Psoas muscle (tissue), 8 donors: Measurements from ENCODE around the gene FGD2. TPM values are rescaled to one million over a fixed set of nuclear protein-coding genes. Genes with fewer than 3 reads are reported as not detected.

Experiments
- ATAC-seq, 4 donors: fragments of 200-7000 bp; cut with Tn5 transposase; one replicate each; pipeline ENCODE4 v1.9.1; 2020; ENCODE audit warnings: moderate library complexity in 3 of 4, mild to moderate bottlenecking in 2 of 4
- DNase-seq, 2 donors: peaks; one replicate each; pipeline ENCODE4 v3.0.0-alpha.2; 2020
- H3K27ac ChIP-seq: fragments of 200-600 bp; one replicate; pipeline ENCODE4 v1.8.0; 2022
- H3K27me3 ChIP-seq, 3 donors: fragments of 200-600 bp in 1 of 3; one replicate each; pipeline versions ENCODE4 v1.6.1 to v1.8.0; 2013 to 2022; ENCODE audit warnings: low read length in 2 of 3, mild to moderate bottlenecking in 2 of 3, moderate library complexity in 1 of 3; ENCODE audit not compliant: insufficient read depth in 3 of 3
- H3K36me3 ChIP-seq, 2 donors: fragments of 200-600 bp in 1 of 2; one replicate each; pipeline versions ENCODE4 v1.6.1 to v1.8.0; 2013 to 2022; ENCODE audit warnings: low read depth in 1 of 2, mild to moderate bottlenecking in 1 of 2, moderate library complexity in 1 of 2; ENCODE audit not compliant: insufficient read depth in 1 of 2
- H3K4me1 ChIP-seq: fragments of 200-600 bp; one replicate; pipeline ENCODE4 v1.8.0; 2022
- H3K4me3 ChIP-seq: fragments of 200-600 bp; one replicate; pipeline ENCODE4 v1.8.0; 2022; ENCODE audit warnings: mild to moderate bottlenecking
- H3K9me3 ChIP-seq: fragments of 200-600 bp; one replicate; pipeline ENCODE4 v1.8.0; 2022
- WGBS, 3 donors: extraction: QIAGEN DNeasy Blood & Tissue Kit; methylation state at CpG; one replicate each; pipeline versions ENCODE4 v1.1.6 to v1.1.7; 2013; 5-methylcytosine and 5-hydroxymethylcytosine counted together
- intact Hi-C, 2 donors: fragments of 100-400 bp; cut with DNase I; formaldehyde crosslinking; loops; one replicate each; pipeline versions ENCODE4 v1.11.0 to v1.14.2; 2022
- polyA plus RNA-seq, 3 donors: library from polyadenylated mRNA; stranded (reverse); fragments of 200-250 nt; gene quantifications; one replicate each; pipeline ENCODE4 v1.2.3, GENCODE V29; 2013
- total RNA-seq, 4 donors: library from RNA; stranded (reverse); fragmentation: NEBNext Ultra II Directional in 2 of 4; extraction: Animal tissue kit (Norgen Biotek cat#: 25700) in 2 of 4; gene quantifications; one replicate each; pipeline versions ENCODE4 v1.2.1 to v1.2.4, GENCODE V29; 2021 to 2023
- TF ChIP-seq, protein P1 (sequence below): fragments of 200-600 bp; IDR thresholded peaks from one replicate; pipeline ENCODE4 v1.8.0; 2022; ENCODE audit warnings: antibody characterized with exemption
- donor health status: healthy with polysubstance abuse.
- donor health status: DM: no; HTN: no; CAD: no; lungs with moderate emphysema.
- donor health status: Bipolar disorder and iron deficiency.
- donor health status: healthy.
- donor health status: DM: yes; HTN: yes; CAD: no.
- donor health status: DM: no; HTN: no; CAD: no.
- donor health status: DM: no; HTN: no; CAD: no.
- donor health status: DM: yes; HTN: yes; CAD: no.

The FGD2 gene
- total and polyA plus RNA-seq, 7 donors = 0.75 to 4.2 (median 1.7) TPM

DNA sequence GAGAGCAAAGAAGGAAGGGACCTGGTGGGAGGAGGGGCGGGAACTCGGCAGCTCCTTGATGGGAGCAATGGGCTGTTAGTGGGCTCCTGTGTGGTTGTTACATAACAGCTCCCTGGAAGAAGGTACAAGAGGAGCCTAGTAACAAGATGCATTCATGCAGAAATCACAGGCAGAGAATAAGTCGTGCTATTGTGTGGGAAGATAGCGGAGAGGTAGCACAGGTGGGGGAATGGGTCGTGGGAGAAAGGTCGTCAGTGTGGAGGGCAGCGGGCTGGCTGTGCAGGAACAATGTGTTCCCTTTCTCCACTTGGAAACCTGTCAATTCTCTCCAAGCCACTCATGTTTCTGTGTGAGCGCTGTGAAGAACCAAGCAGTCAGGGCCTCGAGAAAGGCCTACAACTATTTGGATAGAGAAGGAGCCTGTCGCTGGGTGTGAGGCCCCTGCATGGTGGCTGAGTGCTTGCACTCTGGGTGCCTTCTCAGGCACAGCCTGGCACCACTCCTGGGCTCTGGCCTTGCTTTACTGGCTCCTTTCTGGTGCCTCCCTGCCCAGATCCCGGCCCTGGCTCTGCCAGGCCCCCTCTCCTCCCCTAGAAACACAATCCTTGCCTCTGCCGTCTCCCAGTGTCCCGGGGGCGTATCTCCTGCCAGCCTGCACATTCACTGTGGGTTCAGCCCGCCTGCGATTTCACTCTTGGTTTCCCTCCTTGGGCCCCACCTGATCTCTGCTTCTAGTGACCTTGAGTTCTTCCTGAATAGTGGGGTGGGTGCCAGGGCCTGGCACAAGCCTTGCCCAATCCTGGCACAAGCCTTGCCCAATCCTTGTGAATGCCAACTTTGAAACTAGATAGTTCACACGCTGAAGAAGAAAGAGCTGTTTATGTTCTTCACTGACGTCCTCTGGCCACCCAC lies 7.4 kb upstream of the FGD2 start:
- no peaks in the 10 kb centered on the region for H3K36me3 ChIP-seq
- H3K27ac ChIP-seq = peak overlapping the region; percentile 94
- peaks cover 20% of the 10 kb centered on the region for H3K4me1 ChIP-seq
- TF ChIP-seq, protein P1, sequence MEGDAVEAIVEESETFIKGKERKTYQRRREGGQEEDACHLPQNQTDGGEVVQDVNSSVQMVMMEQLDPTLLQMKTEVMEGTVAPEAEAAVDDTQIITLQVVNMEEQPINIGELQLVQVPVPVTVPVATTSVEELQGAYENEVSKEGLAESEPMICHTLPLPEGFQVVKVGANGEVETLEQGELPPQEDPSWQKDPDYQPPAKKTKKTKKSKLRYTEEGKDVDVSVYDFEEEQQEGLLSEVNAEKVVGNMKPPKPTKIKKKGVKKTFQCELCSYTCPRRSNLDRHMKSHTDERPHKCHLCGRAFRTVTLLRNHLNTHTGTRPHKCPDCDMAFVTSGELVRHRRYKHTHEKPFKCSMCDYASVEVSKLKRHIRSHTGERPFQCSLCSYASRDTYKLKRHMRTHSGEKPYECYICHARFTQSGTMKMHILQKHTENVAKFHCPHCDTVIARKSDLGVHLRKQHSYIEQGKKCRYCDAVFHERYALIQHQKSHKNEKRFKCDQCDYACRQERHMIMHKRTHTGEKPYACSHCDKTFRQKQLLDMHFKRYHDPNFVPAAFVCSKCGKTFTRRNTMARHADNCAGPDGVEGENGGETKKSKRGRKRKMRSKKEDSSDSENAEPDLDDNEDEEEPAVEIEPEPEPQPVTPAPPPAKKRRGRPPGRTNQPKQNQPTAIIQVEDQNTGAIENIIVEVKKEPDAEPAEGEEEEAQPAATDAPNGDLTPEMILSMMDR = no peak
- DNase-seq = peak; percentile 69 to 85
- H3K4me3 ChIP-seq = peak overlapping the region; percentile 46
- intact Hi-C loops = no loop called here
- H3K9me3 ChIP-seq = no peaks in the 10 kb centered on the region
- peak; percentile 88 to 89 (median 89) for ATAC-seq
- H3K27me3 ChIP-seq = no peaks in the 10 kb centered on the region
- 32 to 39% (median 33%) methylated on average over 18 of the region's 18 CpGs for WGBS, 3 donors

DNA sequence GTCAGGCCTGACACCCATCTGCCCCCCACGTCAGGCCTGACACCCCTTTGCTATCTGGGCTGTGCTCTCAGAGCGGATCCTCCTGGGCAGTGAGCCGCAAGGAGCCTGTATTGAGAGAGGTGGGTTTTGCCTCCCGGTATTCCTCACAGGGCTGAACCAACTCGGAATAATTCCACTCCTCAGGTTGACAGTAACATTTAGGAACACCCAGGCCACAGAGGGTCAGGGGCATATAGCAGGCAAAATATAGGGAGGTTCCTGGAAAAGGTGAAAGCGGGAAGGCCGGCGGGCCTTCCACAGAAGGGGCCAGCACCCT lies 6.8 kb upstream of the FGD2 start:
- intact Hi-C loops = no loop called here
- 26 to 36% (median 33%) methylated on average over 8 of the region's 8 CpGs for WGBS, 3 donors
- H3K4me3 ChIP-seq = peak overlapping the region; percentile 46

DNA sequence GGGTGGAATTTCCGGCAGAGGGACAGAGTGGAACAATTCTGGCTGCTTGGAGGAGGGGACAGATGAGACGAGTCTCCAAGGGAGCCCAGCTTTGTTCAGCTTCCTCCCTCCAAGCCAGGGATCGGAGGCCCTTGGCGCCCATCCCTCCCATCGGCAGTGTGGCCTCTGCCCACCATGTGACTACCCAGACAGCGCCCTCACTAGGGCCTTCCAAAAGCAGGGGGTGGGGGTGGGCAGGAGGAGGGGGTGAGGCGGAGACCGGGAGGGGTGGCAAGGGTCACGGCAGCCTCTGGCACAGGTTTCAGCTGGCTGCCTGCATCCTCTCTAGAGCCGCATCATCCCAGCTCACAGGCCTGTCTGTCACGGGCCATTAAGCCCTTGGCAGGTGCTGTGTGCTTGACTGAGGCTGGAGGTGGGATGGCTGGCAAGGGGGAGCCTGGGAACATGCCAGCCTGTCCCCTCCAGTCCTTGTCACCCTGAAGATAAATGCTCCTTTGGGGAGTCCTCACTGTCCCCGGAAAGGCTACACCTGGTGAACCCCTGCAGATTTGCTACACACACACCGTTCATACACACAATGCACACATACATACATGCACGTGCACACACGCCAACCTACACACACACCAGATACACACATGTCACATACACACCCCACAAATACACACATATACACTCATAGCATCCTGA lies 6.2 kb upstream of the FGD2 start:
- no peak for DNase-seq
- Histone ChIP-seq H3K27me3 (no peaks in the 10 kb centered on the region), H3K4me1 (peaks cover 20% of the 10 kb centered on the region), H3K27ac (peak overlapping the region; percentile 94), H3K4me3 (peak overlapping the region; percentile 46), H3K36me3 (no peaks in the 10 kb centered on the region), H3K9me3 (no peaks in the 10 kb centered on the region)
- peak; percentile 29 to 52 (median 46) for ATAC-seq
- intact Hi-C loops = no loop called here
- 34 to 40% (median 39%) methylated on average over 14 to 15 of the region's 15 CpGs for WGBS, 3 donors
- TF ChIP-seq, protein P1 = no peak

More for the DNA sequence above, 6.8 kb upstream of the FGD2 start:
- H3K27ac ChIP-seq = peak overlapping the region; percentile 94
- no peak for ATAC-seq
- peaks cover 20% of the 10 kb centered on the region for H3K4me1 ChIP-seq
- TF ChIP-seq, protein P1 = no peak
- no peaks in the 10 kb centered on the region for H3K9me3 ChIP-seq
- DNase-seq = no peak
- no peaks in the 10 kb centered on the region for H3K27me3 ChIP-seq
- H3K36me3 ChIP-seq = no peaks in the 10 kb centered on the region

DNA sequence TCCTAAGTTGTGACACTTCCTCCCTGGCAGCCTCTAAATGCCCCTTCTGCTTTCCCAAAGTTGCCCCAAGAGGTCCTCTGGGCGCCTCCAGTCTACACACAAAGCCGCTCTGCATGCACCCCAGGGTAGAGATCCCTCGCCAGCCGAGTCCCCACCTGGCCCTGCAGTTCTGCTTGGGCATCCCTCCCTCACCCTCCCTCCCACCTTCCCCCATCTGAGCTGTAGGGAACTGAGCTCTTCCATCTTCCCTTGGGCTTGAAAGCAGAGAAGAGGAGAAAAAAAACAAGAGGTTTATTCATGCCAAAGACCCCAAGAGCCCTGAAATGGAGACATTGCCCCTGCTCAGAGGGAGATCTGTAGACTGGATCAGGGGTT lies 5.7 kb upstream of the FGD2 start:
- no peaks in the 10 kb centered on the region for H3K9me3 ChIP-seq
- 83 to 96% (median 90%) methylated on average over 4 of the region's 4 CpGs for WGBS, 3 donors
- no peaks in the 10 kb centered on the region for H3K36me3 ChIP-seq
- TF ChIP-seq, protein P1 = no peak
- no peak overlapping the region for H3K4me3 ChIP-seq
- H3K4me1 ChIP-seq = peaks cover 20% of the 10 kb centered on the region
- ATAC-seq = no peak
- no peak for DNase-seq
- no peaks in the 10 kb centered on the region for H3K27me3 ChIP-seq
- intact Hi-C loops = no loop called here
- no peak overlapping the region for H3K27ac ChIP-seq
